Activated CD8-positive, alpha-beta T cell treated with anti-CD3 and anti-CD28 coated beads, Interleukin-2, amount 10 ng/mL, durations not matched to agents 7 days and 5 days (primary cell): ENCODE data around the gene ZBTB8A. TPM values are rescaled to one million over a fixed set of nuclear protein-coding genes. Genes with fewer than 3 reads are reported as not detected.

Source experiments
- ATAC-seq: fragments of 150-1000 bp; cut with Tn5 transposase; one replicate; pipeline ENCODE4 v1.10.0; 2021; ENCODE audit warnings: moderate library complexity
- CTCF ChIA-PET: fragments of 350-600 bp; sonication (Branson Sonifier 250); formaldehyde crosslinking; loops from one replicate; lab custom pipeline; 2021; ENCODE audit warnings: antibody characterized with exemption; lab: Charles Lee
- POLR2A ChIA-PET: fragments of 350-600 bp; sonication (Branson Sonifier 250); formaldehyde crosslinking; loops from one replicate; lab custom pipeline; 2021; ENCODE audit warnings: antibody characterized with exemption; lab: Charles Lee
- DNase-seq: peaks from one replicate; pipeline ENCODE4 v3.0.0-alpha.2; 2020
- H3K27ac Mint-ChIP-seq: one replicate; pipeline ENCODE4 v1.8.0; 2021; ENCODE audit warnings: mild to moderate bottlenecking, mixed read lengths
- H3K27me3 Mint-ChIP-seq: one replicate; pipeline ENCODE4 v1.8.0; 2021; ENCODE audit warnings: low read depth, mixed read lengths
- H3K36me3 Mint-ChIP-seq: one replicate; pipeline ENCODE4 v1.8.0; 2021; ENCODE audit warnings: low read depth, mixed read lengths
- H3K4me1 Mint-ChIP-seq: one replicate; pipeline ENCODE4 v1.8.0; 2021; ENCODE audit warnings: low read depth, mixed read lengths
- H3K4me3 Mint-ChIP-seq: one replicate; pipeline ENCODE4 v1.8.0; 2021; ENCODE audit warnings: mild to moderate bottlenecking, mixed read lengths
- H3K9me3 Mint-ChIP-seq: one replicate; pipeline ENCODE4 v1.8.0; 2022; ENCODE audit warnings: mixed read lengths; ENCODE audit not compliant: insufficient read depth
- total RNA-seq, 2 experiments: library from RNA; stranded (reverse); gene quantifications; one replicate each; pipeline ENCODE4 v1.2.3, GENCODE V29; 2021

The ZBTB8A gene
- total RNA-seq, 2 experiments from 2014 or later = 0.11 to 0.18 TPM

DNA sequence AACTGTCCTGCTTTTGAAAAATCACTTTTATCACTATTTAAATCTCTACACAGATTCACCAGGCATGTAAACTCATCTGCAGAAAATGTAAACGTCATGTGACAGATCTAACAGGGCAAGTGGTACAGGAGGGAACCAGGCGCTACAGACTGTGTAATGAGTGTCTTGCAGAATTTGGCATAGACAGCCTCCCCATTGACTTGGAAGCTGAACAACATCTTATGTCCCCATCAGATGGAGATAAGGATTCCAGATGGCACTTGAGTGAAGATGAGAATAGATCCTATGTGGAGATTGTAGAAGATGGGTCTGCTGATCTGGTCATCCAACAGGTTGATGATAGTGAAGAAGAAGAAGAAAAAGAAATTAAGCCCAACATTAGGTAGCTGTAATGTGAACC is 60.8 kb downstream of the ZBTB8A start:
- H3K27me3 Mint-ChIP-seq = peaks cover 3% of the 10 kb centered on the region
- ATAC-seq (no peak), DNase-seq (no peak)
- H3K9me3 Mint-ChIP-seq = no peaks in the 10 kb centered on the region
- no peaks in the 10 kb centered on the region for H3K4me1 Mint-ChIP-seq
- no peak overlapping the region for H3K4me3 Mint-ChIP-seq
- H3K36me3 Mint-ChIP-seq = no peaks in the 10 kb centered on the region
- ChIA-PET CTCF (interaction anchor here (0.9 kb wide), 1 partner anchor 80 kb away, joined by 3 read pairs; no protein-coding TSS in a partner anchor), POLR2A (no interaction called here)
- H3K27ac Mint-ChIP-seq = no peak overlapping the region

DNA sequence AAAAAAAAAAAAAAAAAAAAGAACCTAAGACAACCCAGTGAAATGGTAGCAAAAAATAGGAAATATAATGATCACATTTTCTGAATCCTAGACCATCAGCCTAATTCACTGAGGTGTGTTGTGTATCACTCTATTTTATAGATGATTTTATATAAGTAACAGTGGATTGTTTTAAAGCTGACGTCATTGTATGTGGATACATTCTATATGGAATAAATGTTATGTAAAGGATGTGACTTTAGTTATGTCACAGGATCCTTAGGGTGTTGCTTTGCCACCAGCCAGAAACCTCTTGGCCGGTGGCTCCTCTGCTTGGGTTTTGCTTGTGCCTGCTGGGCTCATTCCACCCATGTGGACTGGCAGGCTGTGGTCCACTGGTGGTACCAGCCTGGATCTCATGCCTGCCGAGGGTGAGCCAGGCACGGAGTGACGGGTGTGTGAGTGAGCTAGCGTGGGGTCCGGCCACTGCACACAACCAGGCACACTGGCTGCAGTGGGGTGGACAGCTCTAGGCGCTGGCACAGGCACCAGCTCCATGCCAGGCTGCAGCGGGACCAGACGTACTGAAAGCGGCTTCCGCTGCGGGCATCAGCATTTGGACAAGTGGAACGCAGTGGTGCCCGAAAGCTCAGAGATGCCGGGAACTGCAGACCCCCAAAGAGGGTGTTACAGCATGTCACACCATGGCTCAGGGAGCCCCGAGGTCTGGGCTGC is 66.6 kb downstream of the ZBTB8A start:
- no peaks in the 10 kb centered on the region for H3K36me3 Mint-ChIP-seq
- ChIA-PET POLR2A (no interaction called here), CTCF (no interaction called here)
- no peaks in the 10 kb centered on the region for H3K27me3 Mint-ChIP-seq
- no peaks in the 10 kb centered on the region for H3K4me1 Mint-ChIP-seq
- ATAC-seq (no peak), DNase-seq (no peak)
- no peaks in the 10 kb centered on the region for H3K9me3 Mint-ChIP-seq
- no peak overlapping the region for H3K4me3 Mint-ChIP-seq
- H3K27ac Mint-ChIP-seq = no peak overlapping the region

DNA sequence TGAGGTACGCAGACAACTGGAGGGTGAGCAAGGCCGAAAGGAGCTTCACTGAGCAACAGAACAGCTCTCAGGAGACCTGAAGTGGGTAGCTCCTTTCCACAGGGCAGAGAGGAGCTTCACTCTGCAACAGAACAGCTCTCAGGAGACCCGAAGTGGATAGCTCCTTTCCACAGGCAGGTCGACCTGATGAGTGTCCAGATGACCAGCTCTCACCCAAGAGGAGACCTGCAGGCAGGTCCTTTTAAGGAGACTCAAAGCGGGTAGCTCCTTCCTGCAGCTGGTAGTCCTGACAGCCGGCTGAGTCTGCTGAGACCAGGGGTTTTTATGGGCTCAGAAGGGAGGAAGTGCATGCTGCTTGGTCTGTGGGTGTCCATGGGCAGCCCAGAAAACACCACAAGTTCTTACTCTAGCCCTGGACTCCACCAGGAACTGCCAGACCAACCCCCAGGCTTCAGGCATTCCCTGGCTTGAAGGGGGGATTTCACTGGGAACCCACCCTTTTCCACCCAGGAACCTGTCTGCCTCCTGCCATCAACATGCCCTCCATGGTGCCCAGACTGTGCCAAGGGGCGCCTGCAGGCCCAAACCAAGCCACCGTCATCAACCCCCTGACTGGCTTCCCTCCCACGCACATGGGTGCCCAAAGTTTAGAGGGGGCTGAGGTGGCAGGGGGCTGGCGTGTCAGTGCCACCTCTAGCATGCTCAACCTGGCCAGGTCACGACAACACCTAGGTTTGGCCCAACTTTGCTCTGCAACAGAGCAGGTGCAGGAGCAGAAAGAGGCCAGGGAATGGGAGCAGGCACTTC is 67.5 kb downstream of the ZBTB8A start:
- H3K4me3 Mint-ChIP-seq = no peak overlapping the region
- no peaks in the 10 kb centered on the region for H3K4me1 Mint-ChIP-seq
- no peaks in the 10 kb centered on the region for H3K9me3 Mint-ChIP-seq
- ChIA-PET CTCF (no interaction called here), POLR2A (no interaction called here)
- H3K27me3 Mint-ChIP-seq = no peaks in the 10 kb centered on the region
- H3K36me3 Mint-ChIP-seq = no peaks in the 10 kb centered on the region
- DNase-seq (no peak), ATAC-seq (no peak)
- H3K27ac Mint-ChIP-seq = no peak overlapping the region

DNA sequence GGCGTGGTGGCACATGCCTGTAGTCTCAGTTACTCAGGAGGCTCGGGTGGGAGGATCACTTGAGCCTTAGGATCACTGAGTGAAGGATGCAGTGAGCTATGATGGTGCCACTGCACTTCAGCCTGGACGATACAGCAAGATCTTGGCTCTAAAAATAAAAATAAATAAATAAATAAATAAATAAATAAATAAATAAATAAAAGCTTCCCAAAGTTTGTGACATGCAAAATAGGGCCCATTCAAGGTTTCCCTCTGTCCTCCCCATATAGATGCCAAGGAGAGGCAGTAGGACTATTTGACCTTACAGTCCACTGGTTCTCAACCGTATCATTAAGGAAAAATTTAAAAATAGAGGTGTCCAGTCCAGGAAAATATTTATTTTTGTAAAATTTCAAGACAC is 70.0 kb downstream of the ZBTB8A start:
- H3K27me3 Mint-ChIP-seq = no peaks in the 10 kb centered on the region
- no peak for DNase-seq
- CTCF ChIA-PET = interaction anchor here (1.5 kb wide), 1 partner anchor 208 kb away, joined by 5 read pairs; no protein-coding TSS in a partner anchor
- ATAC-seq = no peak
- H3K9me3 Mint-ChIP-seq = no peaks in the 10 kb centered on the region
- no peak overlapping the region for H3K4me3 Mint-ChIP-seq
- H3K36me3 Mint-ChIP-seq = no peaks in the 10 kb centered on the region
- no peak overlapping the region for H3K27ac Mint-ChIP-seq
- peaks cover 4% of the 10 kb centered on the region for H3K4me1 Mint-ChIP-seq
- POLR2A ChIA-PET = no interaction called here

DNA sequence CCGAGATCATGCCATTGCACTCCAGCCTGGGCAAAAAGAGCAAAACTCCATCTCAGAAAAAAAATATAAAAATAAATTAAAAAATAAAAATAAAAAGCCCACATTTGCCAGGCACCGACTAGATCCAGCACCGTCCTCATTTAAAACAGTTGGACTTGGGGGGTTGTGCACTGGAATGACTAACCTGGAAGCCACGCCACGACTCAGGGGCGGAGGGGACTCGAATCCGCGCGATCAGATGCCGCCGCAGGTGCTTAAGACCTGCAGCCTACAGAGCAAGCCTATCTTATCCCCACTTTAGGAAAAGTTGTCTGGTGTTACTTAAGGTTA is 72.6 kb downstream of the ZBTB8A start:
- no peaks in the 10 kb centered on the region for H3K9me3 Mint-ChIP-seq
- peak overlapping the region; percentile 63 for H3K4me3 Mint-ChIP-seq
- ATAC-seq = no peak
- no peaks in the 10 kb centered on the region for H3K27me3 Mint-ChIP-seq
- no peak overlapping the region for H3K27ac Mint-ChIP-seq
- POLR2A ChIA-PET = no interaction called here
- peaks cover 2% of the 10 kb centered on the region for H3K36me3 Mint-ChIP-seq
- no peak for DNase-seq
- CTCF ChIA-PET = interaction anchor here (0.6 kb wide), 1 partner anchor 399 kb away, joined by 3 read pairs; no protein-coding TSS in a partner anchor
- peaks cover 4% of the 10 kb centered on the region for H3K4me1 Mint-ChIP-seq

DNA sequence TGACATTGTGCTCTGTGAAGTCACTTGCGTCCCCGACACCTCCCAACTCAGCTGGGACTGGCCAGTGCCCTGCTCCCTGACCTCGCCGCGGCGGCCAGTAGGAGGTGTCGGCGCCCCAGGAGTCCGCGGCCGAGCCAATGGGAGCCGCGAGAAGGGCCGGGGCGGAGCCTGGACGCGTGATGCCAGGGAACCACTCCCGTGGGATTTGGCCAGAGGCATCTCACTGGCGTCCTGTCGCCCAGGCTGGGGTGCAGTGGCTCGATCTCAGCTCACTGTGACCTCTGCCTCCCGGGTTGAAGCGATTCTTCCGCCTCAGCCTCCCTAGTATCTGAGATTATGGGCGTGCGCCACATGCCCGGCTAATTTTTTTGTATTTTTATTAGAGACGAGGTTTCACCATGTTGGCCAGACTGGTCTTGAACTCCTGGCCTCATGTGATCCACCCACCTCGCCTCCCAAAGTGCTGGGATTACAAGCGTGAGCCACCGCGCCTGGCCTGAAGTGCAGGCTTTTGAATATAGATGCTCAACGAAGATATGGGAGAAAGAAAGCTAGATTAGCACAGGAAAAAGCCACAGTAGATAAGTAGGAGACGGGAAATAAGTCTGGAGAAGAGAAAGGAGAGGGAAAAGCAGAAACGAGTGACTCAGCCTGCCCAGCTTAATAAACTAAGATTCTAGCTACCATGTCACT is 73.1 kb downstream of the ZBTB8A start:
- Mint-ChIP-seq H3K4me1 (peaks cover 4% of the 10 kb centered on the region), H3K36me3 (peaks cover 2% of the 10 kb centered on the region), H3K9me3 (no peaks in the 10 kb centered on the region), H3K4me3 (peak overlapping the region; percentile 63), H3K27me3 (no peaks in the 10 kb centered on the region), H3K27ac (no peak overlapping the region)
- DNase-seq (peak; percentile 52), ATAC-seq (peak; percentile 98)
- POLR2A ChIA-PET = interaction anchor here (0.8 to 1.1 kb wide), 2 partner anchors 39 to 41 kb away, joined by 3 read pairs; partner anchors contain the start of gene RBBP4
- CTCF ChIA-PET = interaction anchor here (0.6 to 1.5 kb wide), 3 partner anchors 95 to 398 kb away, joined by 3 to 4 read pairs (median 3); no protein-coding TSS in a partner anchor

DNA sequence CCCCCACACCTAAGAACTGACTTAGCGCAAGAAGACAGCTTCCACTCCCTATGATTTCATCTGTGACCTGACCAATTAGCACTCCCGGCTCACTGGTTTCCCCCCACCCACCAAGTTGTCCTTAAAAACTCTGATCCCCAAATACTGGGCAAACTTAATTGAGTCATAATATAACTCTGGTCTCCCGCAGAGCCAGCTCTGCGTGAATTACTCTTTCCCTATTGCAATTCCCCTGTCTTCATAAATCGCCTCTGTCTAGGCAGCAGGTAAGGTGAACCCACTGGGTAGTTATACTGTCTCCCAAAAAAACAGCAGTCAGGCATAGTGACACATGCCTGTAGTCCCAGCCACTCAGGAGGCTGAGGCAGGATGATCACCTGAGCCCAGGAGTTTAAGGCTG is 74.2 kb downstream of the ZBTB8A start:
- H3K4me3 Mint-ChIP-seq = no peak overlapping the region
- no peaks in the 10 kb centered on the region for H3K27me3 Mint-ChIP-seq
- H3K36me3 Mint-ChIP-seq = peaks cover 5% of the 10 kb centered on the region
- ATAC-seq (no peak), DNase-seq (no peak)
- peaks cover 4% of the 10 kb centered on the region for H3K4me1 Mint-ChIP-seq
- ChIA-PET POLR2A (interaction anchor here (0.6 to 1.1 kb wide), 2 partner anchors 21 to 40 kb away, joined by 3 read pairs; no protein-coding TSS in a partner anchor), CTCF (interaction anchor here (1.5 kb wide), 1 partner anchor 99 kb away, joined by 4 read pairs; no protein-coding TSS in a partner anchor)
- no peaks in the 10 kb centered on the region for H3K9me3 Mint-ChIP-seq
- H3K27ac Mint-ChIP-seq = no peak overlapping the region

DNA sequence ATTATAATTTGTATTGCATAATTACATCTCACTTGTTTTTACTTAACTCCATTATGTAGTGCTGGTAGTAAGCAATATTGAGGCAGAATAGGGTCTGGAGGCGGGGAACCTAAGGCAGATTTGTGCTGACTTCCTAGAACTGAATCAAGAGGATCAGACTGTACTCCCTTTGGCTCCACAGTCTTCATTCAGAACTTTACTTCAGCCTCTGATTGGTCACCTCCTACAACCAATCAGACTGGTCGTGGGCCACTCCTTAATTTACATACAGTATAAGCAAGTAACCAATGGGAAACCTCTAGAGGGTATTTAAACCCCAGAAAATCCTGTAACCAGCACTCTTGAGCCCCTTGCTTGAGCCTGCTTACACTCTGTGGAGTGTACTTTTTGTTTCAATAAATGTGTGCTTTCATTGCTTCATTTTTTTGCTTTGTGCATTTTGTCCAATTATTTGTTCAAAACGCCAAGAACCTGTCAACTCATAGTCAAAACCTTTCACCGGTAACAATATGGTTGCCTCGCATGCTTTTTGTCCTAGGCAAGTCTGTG is 79.5 kb downstream of the ZBTB8A start:
- no peak for ATAC-seq
- Mint-ChIP-seq H3K36me3 (peaks cover 26% of the 10 kb centered on the region), H3K27ac (no peak overlapping the region), H3K4me3 (no peak overlapping the region), H3K9me3 (no peaks in the 10 kb centered on the region), H3K4me1 (peaks cover 18% of the 10 kb centered on the region), H3K27me3 (no peaks in the 10 kb centered on the region)
- CTCF ChIA-PET = interaction anchor here (0.8 kb wide), 1 partner anchor 98 kb away, joined by 3 read pairs; no protein-coding TSS in a partner anchor
- DNase-seq = no peak
- POLR2A ChIA-PET = no interaction called here

DNA sequence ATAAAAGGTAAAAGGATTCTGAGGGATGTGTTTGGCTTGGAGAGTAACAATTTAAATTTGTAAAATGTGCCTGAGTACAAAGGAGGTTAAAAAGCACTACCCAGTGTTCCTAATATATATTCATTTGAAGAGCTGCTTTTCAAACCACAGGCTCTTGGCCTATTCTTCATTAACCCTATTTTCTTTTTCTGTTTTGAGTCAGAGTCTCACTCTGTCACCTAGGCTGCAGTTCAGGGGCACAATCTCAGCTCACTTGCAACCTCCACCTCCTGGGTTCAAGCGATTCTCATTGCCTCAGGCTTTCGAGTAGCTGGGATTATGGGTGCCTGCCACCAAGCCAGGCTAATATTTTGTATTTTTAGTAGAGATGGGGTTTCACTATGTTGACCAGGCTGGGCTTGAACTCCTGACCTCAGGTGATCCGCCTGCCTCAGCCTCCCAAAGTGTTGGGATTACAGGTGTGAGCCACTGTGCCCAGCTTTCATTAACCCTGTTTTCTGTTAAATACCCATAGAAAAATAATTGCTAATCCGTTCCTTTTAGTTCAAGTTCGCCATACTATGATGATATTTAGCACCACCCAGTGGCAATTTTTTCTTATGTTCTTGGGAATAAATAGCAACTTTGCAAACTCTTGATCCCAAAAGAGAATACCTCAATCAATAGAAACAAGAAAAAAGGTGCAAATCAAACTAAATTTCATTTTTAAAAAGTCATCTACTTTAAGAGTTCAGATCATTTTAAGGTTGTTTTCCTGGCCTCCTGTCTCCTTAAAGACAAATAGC is 80.7 kb downstream of the ZBTB8A start:
- Mint-ChIP-seq H3K9me3 (no peaks in the 10 kb centered on the region), H3K27ac (no peak overlapping the region), H3K27me3 (no peaks in the 10 kb centered on the region), H3K4me3 (no peak overlapping the region), H3K36me3 (peaks cover 32% of the 10 kb centered on the region), H3K4me1 (peaks cover 24% of the 10 kb centered on the region)
- POLR2A ChIA-PET = no interaction called here
- ATAC-seq (no peak), DNase-seq (no peak)
- CTCF ChIA-PET = interaction anchor here (0.8 to 1.5 kb wide), 3 partner anchors 11 to 100 kb away, joined by 3 to 5 read pairs (median 4); no protein-coding TSS in a partner anchor

DNA sequence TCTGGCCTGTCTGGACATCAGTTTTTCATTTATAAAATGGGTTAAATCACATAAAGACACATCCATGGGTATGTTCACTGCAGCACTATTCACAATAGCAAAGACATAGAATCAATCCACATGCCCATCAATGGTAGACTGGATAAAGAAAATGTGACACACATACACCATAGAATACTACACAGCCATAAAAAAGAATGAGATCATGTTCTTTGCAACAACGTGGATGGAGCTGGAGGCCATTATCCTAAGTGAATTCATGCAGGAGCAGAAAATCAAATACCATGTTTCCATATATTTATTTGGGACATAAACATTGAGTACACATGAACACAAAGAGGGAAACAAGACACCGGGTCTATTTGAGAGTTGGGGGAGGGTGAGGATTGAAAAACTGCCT is 83.0 kb downstream of the ZBTB8A start:
- CTCF ChIA-PET = interaction anchor here (0.6 kb wide), 1 partner anchor 101 kb away, joined by 3 read pairs; no protein-coding TSS in a partner anchor
- DNase-seq (no peak), ATAC-seq (no peak)
- Mint-ChIP-seq H3K4me3 (no peak overlapping the region), H3K9me3 (no peaks in the 10 kb centered on the region), H3K36me3 (peaks cover 40% of the 10 kb centered on the region), H3K27ac (no peak overlapping the region), H3K4me1 (peaks cover 29% of the 10 kb centered on the region), H3K27me3 (no peaks in the 10 kb centered on the region)
- POLR2A ChIA-PET = interaction anchor here (0.5 to 1.1 kb wide), 3 partner anchors 26 to 464 kb away, joined by 3 read pairs; no protein-coding TSS in a partner anchor
